HG02870 (cell line): ENCODE data around the gene ELP4.
"Not testable (repeated sequence)": the region's sequence is repeated elsewhere in the genome, so short reads cannot be mapped to it uniquely, and the experiment has no call there.

Source experiments
- ATAC-seq: cut with Tn5 transposase; IDR thresholded peaks from one replicate; pipeline ENCODE4 v1.9.1; 2021; ENCODE audit warnings: mild to moderate bottlenecking, moderate library complexity; ENCODE audit not compliant: unreplicated experiment

Gene ELP4

DNA sequence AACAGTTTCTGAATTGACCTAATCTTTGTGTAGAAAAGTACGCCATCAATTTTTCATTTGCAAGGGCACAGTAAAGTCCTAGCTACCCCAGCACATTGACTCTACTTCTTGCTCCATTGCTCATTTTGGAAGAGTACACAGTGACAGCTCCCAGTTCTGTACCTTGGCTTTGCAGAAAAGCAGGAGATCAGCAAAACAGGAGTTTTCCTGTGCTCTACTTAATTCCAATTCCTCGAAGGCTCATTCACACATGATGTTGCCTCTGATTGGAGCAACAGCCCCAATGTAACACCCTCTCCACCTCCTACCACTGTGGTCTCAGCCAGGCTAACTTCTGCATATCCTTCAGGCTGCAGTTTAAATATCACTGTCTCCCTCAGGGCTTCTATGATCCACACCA is 182.9 kb downstream of the ELP4 start:
- ATAC-seq: no peak

DNA sequence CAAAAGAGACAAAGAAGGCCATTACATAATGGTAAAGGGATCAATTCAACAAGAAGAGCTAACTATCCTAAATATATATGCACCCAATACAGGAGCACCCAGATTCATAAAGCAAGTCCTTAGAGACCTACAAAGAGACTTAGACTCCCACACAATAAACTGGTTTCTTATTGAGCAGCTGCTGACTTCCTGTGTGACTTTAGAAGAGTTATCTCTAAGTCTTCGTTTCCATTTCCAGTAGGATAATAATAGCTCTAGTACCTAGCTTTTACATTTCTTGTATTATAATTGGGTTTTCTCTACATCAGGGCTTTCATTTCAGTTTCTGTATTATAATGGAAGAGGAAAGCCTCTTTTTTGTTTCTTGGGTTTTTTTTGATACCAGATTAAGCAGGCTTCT is 187.5 kb downstream of the ELP4 start:
- peak; percentile 94 for ATAC-seq

DNA sequence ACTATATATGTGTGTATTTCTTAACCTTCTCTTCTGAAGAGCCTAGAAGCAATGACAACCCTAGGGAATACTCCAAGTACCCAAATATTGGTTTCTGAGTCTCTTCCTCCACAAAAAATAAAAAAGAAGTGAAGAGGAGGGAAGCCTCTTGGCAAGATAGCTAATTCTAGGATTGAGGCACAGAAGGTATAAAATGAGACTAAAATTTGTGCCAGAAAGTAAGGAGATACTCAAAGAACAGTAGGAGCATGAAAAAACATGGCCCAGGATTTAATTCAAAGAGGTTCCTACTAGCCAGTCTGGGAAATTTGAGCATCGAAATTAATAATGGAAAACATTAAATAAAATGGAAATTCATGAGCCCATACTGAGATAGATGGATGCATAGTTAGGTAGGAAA is 189.5 kb downstream of the ELP4 start:
- no peak for ATAC-seq

DNA sequence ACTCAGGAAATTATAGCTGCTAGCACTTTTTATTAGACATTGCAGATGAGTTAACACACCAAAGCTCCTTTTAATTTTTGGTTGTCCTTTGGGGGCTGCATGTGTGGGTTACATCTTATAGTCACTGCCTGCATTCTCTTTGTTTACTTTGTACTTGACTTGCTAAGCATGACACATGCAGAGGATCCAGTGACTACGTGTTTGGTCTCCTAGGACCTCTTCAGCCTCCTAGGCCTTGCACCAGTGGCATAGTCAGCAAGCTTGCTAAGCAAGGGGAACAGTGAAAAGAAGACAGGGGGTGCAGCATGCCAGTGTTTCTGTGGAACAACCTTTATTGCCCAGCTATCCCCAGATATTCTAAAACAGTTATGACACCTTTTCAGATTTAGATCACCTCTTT is 193.4 kb downstream of the ELP4 start:
- ATAC-seq: no peak

DNA sequence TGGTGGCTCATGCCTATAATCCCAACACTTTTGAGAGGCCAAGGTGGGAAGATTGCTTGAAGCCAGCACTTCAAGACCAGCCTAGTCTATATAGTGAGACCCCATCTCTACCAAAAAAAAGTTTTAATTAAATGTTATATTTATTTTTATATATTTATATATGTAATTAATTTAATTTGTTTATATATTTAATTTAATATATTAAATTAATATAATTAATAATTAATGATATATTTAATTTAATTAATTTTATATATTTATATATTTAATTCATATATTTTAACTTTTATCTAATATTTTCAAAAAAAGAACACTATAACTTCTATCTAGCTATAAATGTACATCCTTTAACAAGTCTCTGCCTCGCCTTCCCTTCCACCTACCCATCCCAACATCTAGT is 196.8 kb downstream of the ELP4 start:
- ATAC-seq: no peak

DNA sequence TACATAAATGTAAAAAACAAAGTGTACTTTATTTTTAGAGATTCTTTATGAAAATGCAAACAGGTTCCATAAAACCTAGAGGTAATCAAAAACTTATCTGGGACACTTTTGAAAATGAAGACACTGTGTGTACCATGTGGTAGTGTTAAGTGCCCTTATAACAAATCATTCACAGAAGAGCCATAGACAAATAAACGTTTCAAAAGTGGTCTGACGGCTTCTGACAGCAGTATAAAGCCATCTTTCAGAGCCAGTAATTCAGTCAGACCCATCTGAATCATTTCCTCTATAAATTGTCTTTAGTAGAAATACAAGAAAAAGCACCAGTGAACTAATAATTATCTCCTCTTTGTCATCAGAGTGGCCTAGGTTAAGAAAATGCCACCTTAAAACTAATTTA is 201.6 kb downstream of the ELP4 start:
- no peak for ATAC-seq

DNA sequence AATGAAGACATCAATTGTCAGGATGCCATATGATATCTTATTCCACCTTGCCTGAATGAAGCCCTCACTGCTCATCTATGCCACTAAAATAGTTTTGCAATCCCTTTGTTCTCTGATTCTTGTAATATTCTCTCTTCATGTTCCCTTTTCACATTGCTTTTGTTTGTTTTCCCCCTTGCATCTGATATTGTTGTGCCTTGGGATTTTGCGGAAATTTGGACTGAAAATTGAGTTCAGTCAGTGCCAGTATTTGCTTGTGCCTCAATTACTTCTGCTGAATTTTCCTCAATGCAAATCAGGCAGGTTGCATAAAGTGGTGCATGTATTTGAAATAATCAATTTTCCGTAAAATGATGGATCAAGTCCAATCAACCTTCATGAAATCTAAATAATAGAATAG is 203.3 kb downstream of the ELP4 start:
- ATAC-seq: no peak

DNA sequence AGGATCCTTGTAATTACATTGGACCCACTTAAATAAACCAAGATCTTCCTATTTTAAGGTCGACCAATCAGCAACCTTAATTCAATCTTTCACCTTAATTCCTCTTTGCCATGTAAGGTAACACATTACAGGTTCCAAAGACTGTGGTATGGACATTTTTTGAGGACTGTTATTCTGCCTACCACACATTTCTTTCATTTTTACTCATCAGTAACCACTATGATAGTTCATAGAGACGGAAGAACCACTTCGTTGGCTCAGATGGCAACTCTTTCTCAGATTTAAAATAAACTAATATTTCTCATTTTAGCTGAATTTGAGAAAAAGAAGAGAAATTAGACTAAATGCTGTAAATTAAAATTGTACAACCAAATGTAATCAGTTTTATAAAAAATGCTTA is 205.3 kb downstream of the ELP4 start:
- ATAC-seq: peak; percentile 68

DNA sequence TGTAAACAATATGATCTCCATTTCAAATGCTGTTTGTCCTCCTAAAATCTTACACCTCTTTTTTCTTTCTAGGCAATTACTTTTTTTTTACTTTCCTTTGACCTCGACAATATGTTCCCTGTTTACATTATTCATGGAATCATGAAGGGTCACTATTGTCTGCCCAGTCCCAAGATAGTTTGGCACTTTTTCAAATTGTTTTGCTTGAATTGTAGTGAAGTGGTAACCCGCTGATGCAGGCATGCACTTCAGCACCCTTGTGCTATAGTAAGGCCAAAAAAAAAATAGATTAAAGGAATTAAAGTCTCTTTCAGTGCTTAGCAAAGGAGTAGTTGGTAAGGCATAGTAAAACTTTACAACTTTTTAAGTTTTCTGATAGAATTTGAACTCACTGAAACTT is 210.7 kb downstream of the ELP4 start:
- no peak for ATAC-seq

DNA sequence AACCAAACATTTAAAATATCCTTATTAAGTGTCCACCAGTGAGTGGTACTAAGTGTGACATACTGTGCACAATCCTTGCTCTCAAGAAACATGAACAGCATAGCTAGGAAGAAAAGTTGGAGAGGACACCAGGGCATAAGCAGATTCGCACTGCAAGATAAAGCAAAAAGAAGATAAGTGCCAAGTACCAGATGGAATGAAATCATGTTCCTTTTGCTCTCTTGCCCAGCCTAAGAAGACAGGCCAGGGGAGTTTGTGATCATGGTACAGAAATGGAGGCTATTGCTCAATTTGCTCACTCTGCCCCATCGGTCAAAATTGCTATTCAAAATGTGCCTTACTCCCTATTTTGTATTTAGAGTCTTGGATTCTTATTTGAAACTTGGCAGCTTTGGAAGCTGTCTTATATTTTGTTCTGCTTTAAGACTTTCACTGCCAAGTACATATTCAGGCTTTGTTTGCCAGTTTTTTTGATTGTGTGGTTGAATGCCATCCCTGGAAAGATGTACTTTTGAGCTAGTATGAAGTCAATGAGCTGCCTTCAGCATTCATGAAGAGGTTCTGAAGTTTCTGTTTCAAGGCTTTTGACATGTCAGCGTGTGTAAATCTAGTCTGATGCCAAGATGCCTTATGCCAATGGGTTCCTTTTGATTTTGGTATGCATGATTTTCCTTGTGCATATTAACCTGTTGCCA is 211.3 kb downstream of the ELP4 start:
- no peak for ATAC-seq

DNA sequence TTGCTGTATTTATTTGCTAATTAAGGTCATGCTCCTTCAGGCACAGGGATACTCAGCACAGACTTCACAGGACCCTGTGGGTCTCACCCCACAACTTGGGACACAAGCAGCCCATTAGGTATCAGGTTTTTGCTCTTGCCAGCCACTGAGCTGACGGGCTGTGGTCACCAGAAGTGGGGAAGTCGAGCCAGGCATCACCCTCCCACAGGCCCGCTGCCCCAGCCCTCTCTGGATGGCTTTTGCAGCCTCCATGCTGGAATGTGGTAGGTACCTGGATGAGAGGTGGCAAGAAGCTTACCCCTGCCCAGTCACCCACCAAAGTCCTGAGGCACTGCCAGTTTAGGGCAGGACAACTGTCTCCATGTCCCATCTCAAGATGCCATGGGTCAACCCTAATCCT is 213.2 kb downstream of the ELP4 start:
- no peak for ATAC-seq

DNA sequence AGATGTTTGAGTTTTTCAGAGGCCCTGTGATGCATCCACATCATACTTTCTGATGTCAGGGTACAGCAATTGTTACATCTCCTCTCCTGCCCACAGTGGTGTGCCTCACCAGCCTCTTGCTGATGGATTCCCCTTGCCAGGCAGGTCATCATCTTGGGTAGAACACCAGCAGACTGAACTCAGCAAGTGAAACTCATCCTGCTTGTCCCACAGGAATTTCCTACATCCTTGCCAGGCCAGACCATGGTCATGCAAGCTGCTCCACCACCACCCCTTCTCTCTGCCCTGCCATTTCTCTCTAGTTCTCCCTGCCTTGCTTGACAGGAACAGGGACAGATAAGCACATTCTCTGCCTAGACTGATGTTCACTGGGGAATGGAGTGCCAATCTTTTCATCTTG is 215.6 kb downstream of the ELP4 start:
- no peak for ATAC-seq

DNA sequence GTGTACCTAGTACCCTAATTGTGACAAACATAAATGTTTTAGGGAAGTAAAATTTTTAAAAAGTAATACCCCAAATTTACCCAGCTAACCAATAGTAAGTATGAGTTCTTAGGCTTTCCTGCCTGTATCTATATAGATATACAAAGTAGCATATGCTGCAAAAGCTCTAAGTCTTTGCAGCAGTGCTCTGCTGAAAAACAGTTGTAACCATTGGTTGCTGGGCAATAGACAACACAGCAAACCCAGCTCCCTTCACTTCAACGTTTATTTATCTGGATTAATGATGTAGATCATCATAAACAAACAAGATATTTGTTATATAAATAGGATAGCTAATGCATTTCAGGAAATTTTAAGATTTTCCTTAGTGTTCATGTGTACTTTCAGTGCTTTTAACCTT is 218.9 kb downstream of the ELP4 start:
- ATAC-seq: no peak

DNA sequence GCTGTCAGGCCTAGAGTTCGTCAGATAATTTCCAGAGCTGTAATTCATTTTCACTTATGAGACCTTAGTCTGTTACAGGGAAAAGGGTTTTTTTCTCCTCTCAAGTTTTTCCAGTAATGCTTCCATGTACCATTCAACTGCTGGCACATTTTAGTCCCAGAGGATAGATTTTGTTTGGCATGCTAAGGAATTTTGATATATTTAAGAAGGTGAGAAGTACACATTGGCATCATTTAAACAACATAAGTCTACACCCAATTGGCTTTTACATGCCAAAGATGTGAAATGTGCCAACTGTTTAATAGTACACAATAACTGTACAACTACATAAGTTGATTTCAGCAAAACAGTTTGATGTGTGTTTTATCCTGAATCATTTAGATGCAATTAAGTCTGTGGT is 230.6 kb downstream of the ELP4 start:
- no peak for ATAC-seq

DNA sequence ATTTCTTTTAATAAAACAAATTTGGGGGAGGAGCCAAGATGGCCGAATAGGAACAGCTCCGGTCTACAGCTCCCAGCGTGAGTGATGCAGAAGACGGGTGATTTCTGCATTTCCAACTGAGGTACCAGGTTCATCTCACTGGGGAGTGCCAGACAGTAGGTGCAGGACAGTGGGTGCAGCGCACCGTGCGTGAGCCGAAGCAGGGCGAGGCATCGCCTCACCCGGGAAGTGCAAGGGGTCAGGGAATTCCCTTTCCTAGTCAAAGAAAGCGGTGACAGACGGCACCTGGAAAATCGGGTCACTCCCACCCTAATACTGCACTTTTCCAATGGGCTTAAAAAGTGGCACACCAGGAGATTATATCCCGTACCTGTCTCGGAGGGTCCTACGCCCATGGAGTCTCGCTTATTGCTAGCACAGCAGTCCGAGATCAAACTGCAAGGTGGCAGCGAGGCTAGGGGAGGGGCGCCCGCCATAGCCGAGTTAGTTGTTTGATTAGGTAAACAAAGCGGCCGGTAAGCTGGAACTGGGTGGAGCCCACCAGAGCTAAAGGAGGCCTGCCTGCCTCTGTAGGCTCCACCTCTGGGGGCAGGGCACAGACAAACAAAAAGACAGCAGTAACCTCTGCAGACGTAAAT is 231.3 kb downstream of the ELP4 start:
- ATAC-seq: not testable (repeated sequence)

DNA sequence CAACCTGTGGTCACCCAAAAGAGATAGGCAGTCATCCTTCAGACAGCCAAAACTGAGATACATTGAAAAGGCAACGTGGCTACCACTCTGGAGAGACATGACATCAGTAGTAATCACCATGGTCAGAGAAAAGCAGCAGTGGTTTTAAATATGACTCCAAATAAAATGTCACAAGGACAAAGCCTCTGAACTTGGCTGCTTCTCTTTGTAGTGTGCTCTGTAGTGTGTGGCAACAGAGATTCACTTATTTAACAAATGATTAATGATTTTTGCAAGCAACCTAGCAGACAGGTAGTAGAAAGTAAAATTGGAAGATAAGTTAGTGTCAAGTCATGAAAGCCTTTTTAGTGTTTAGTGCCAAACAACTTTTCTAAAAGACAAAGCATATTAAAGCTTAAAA is 238.0 kb downstream of the ELP4 start:
- ATAC-seq: no peak

DNA sequence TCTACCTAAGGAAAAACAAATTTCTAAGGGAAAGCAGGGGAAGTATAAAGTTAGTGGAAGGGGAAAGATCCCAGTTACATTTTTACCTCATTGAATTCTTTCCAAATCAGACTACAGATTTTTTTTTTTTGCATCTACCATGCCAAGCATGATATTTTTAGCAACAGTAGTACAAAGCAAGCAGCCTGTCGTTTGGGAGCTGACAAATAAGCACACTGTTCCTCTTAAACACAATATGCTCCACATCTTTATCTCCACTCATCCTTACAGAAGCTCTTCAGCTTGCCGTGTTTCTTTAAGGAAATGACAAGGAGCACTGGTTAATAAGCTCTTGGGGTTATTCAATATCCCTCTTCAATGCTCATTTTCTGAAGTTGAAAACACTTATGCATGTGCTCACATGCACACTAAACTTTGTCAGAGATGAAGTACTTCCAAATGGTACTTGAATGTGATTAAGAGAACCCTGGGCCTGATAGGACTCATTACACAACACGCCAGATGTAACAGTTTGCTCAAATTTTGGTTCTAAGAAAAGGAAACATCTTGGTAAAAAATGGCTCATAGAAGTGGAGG is 247.8 kb downstream of the ELP4 start:
- no peak for ATAC-seq

DNA sequence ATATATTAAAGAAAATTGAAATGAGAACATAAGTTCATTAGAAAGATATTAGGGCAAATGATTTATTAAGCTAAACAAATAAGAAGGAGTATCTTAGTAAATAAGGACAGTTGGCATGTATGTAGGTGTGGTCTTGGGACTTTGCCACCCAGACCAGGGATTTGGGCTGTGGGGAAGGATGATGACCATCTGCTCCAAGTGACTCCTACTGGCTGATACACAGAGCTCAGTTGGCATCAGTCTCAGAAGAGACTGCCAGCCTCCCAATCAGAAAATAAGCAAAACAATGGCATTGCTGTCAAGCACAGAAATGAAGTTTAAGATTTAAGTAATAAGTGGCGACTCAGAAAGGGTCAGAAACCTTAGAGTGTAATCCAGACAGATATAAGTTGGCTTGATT is 252.1 kb downstream of the ELP4 start:
- no peak for ATAC-seq

DNA sequence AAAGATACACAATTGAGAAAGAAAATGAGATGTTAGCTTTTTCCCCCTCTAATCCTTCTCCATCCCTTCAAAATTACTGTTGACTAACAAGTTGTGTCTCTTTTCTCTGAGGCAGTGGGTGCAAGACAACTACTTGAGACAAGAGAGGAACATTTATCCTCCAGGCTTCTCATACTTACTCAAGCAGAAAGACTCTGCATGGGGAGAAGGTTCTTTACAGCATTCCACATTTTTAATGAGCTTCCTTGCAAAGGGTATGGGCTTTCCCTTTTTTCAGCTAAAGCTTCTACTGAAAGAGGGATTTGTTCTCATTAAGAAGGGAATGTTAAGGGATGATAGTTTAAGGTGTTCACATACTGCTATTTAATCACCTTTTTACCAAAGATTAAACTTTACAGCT is 253.7 kb downstream of the ELP4 start:
- no peak for ATAC-seq

DNA sequence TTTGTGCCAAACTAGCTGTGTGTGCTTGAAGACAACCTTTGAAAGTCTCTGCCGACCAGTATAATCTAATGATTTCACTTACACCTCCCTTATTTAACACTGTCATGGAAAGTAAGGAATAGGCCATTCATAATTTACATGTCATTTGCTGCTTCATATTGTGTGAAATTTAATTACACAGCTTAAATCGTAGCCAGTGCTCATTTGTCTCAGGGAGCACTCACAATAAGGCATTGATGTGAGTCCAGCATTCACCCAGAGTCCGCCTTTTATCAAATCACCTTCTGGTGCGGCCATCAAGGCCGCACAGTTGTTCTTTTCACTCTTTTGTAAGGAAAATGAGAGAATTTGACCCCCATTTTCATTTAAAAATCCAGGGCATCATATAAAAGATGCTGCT is 254.7 kb downstream of the ELP4 start:
- ATAC-seq: no peak

DNA sequence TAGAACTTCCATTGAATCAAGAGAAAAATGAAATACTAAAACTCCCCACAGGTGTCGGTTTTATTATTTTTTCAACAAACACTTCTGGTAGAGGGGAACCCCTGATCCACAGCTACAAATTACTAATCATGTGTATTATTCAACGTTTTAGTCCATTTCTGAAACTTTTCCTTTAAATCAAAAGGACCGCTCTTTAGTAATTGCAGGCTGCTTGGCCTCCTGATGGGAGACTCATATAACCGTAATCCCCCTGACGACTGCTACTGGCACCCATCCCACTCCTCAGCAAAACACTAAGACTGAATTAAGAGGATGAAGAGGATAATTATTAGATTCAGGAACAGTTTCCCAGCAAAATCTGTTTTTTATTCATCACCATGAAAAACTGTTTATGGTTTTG is 255.2 kb downstream of the ELP4 start:
- no peak for ATAC-seq

DNA sequence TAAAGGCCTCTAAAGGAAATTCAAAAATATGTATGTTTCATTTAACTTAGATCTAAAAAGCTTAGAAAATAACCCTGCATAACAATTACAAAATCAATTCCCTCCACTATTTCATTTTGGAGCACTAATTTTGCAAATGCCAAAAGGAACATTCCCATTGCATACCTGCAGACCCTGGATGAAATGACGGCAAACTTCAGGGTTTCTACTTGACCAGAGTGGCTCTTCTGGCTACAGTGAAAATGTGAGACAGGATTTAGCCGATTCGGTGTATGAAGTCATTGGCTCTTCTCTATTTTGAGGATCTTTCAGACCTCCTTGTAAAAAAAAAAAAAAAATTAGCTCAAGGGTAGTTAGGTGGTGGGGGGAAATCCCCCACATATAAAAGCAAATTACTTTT is 257.5 kb downstream of the ELP4 start:
- ATAC-seq: no peak

DNA sequence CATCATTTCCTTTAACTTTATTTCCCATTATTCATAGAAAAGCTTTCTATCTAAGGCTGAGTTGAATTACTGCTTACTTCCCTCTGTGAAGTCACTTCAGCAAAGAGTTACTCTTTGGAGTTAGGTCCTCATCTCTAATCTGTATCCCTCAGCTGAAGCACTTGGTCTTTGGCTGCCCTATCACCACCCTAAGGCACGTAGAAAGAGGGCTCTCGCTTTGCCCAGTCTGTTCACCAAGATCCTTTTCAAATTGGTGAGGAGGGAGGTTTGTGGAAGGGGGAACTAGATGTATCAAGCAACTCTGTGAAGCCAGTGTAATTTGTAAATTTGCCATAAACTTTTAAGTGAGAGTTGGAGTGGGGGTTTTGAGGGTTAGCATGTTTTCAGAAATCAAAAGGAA is 258.1 kb downstream of the ELP4 start:
- no peak for ATAC-seq
